Measurements from ENCODE around the gene FRMPD1. TPM values are rescaled to one million over a fixed set of nuclear protein-coding genes. Genes with fewer than 3 reads are reported as not detected.

Gene FRMPD1
- total RNA-seq, 2 donors from 2014 or later, result 0.21 to 0.77 TPM

- ATAC-seq, result no peak
- no peak for DNase-seq
- intact Hi-C loops (cut with DNase I), result loop anchor here in 1 of 2 donors (10.0 kb wide), 1 partner anchor 64 kb away; no protein-coding TSS in a partner anchor
Observed at GRCh38 chr9:37669232-37669631, 18.5 kb downstream of the FRMPD1 start.

- no peak for ATAC-seq
- no peak for DNase-seq
- intact Hi-C loops (cut with DNase I), result no loop called here
Observed at GRCh38 chr9:37675661-37676060, 24.9 kb downstream of the FRMPD1 start.

- peak; percentile 57 to 74 for ATAC-seq
- intact Hi-C loops (cut with DNase I), result no loop called here
Observed at GRCh38 chr9:37676411-37676830, 25.7 kb downstream of the FRMPD1 start.

GRCh38 chr9:37677435-37677834, 26.7 kb downstream of the FRMPD1 start:
- DNase-seq, result no peak
- ATAC-seq, result no peak
- intact Hi-C loops (cut with DNase I), result no loop called here

More at GRCh38 chr9:37676411-37676830, 25.7 kb downstream of the FRMPD1 start:
- no peak for DNase-seq

GRCh38 chr9:37678789-37679273, 28.1 kb downstream of the FRMPD1 start:
- intact Hi-C loops (cut with DNase I), result no loop called here
- DNase-seq (no peak), ATAC-seq (no peak)

GRCh38 chr9:37679649-37680402, 29.1 kb downstream of the FRMPD1 start:
- DNase-seq (no peak), ATAC-seq (no peak)
- intact Hi-C loops (cut with DNase I), result no loop called here

- no peak for ATAC-seq
- intact Hi-C loops (cut with DNase I), result no loop called here
- DNase-seq, result no peak
Observed at GRCh38 chr9:37682951-37683350, 32.2 kb downstream of the FRMPD1 start.

GRCh38 chr9:37683531-37684371, 33.0 kb downstream of the FRMPD1 start:
- DNase-seq (no peak), ATAC-seq (no peak)
- intact Hi-C loops (cut with DNase I), result no loop called here

GRCh38 chr9:37692622-37693221, 42.0 kb downstream of the FRMPD1 start:
- DNase-seq (no peak), ATAC-seq (no peak)
- intact Hi-C loops (cut with DNase I), result no loop called here

- ATAC-seq (no peak), DNase-seq (no peak)
- intact Hi-C loops (cut with DNase I), result no loop called here
Observed at GRCh38 chr9:37693260-37693659, 42.5 kb downstream of the FRMPD1 start.

GRCh38 chr9:37694355-37694754, 43.6 kb downstream of the FRMPD1 start:
- no peak for DNase-seq
- intact Hi-C loops (cut with DNase I), result no loop called here

GRCh38 chr9:37696528-37696927, 45.8 kb downstream of the FRMPD1 start:
- ATAC-seq, result no peak
- no peak for DNase-seq
- intact Hi-C loops (cut with DNase I), result no loop called here

More at GRCh38 chr9:37694355-37694754, 43.6 kb downstream of the FRMPD1 start:
- no peak for ATAC-seq

- intact Hi-C loops (cut with DNase I), result no loop called here
- DNase-seq (no peak), ATAC-seq (no peak)
Observed at GRCh38 chr9:37700131-37700530, 49.4 kb downstream of the FRMPD1 start.

- intact Hi-C loops (cut with DNase I), result no loop called here
- ATAC-seq, result no peak
- no peak for DNase-seq
Observed at GRCh38 chr9:37700900-37701299, 50.1 kb downstream of the FRMPD1 start.

GRCh38 chr9:37705787-37706186, 55.0 kb downstream of the FRMPD1 start:
- no peak for DNase-seq
- intact Hi-C loops (cut with DNase I), result no loop called here
- ATAC-seq, result no peak

GRCh38 chr9:37706290-37706689, 55.5 kb downstream of the FRMPD1 start:
- intact Hi-C loops (cut with DNase I), result no loop called here
- ATAC-seq, result no peak
- no peak for DNase-seq

GRCh38 chr9:37707748-37708147, 57.0 kb downstream of the FRMPD1 start:
- no peak for ATAC-seq
- intact Hi-C loops (cut with DNase I), result no loop called here
- no peak for DNase-seq

- ATAC-seq (no peak), DNase-seq (no peak)
- intact Hi-C loops (cut with DNase I), result no loop called here
Observed at GRCh38 chr9:37710046-37710445, 59.3 kb downstream of the FRMPD1 start.

- intact Hi-C loops (cut with DNase I), result no loop called here
- DNase-seq, result no peak
- ATAC-seq, result no peak
Observed at GRCh38 chr9:37715260-37715659, 64.5 kb downstream of the FRMPD1 start.

- DNase-seq, result no peak
- no peak for ATAC-seq
- intact Hi-C loops (cut with DNase I), result no loop called here
Observed at GRCh38 chr9:37715991-37716505, 65.3 kb downstream of the FRMPD1 start.
